ENCODE results near the gene RAB26.

GRCh38 chr16:2102471-2102870 lies 46.0 kb upstream of the RAB26 start:
- no peak for TF ChIP-seq EZH2 (IDR thresholded peaks at IDR 0.05)
- TF ChIP-seq EZH2phosphoT487 (IDR thresholded peaks at IDR 0.05) = no peak
- no peak for TF ChIP-seq CTCF (IDR thresholded peaks at IDR 0.05)

All from neural progenitor cell (in vitro differentiated cells).